IMR-90 (cell line): ENCODE results near the gene MARCHF3. TPM values are rescaled to one million over a fixed set of nuclear protein-coding genes. Genes with fewer than 3 reads are reported as not detected.

Experiments
- ATAC-seq: fragments of 200-7000 bp; cut with Tn5 transposase; 2 replicates; pipeline ENCODE4 v1.9.1; 2020; ENCODE audit warnings: low read depth, mild to moderate bottlenecking, moderate library complexity
- BruUV-seq: library from RNA; stranded (reverse); fragments of 400-500 nt; replicated peaks from 2 replicates; lab custom pipeline; 2021; lab: Mats Ljungman, UMichigan
- CTCF ChIA-PET: fragments of 300-600 bp; formaldehyde crosslinking; extraction: SDS; loops from one replicate; lab custom pipeline; 2021; ENCODE audit warnings: antibody characterized with exemption; lab: Yijun Ruan, JAX
- POLR2A ChIA-PET: fragments of 300-600 bp; sonication (Branson Sonifier 250); formaldehyde crosslinking; loops from one replicate; lab custom pipeline; 2022; ENCODE audit warnings: antibody characterized with exemption; ENCODE audit not compliant: unreplicated experiment; lab: Charles Lee
- DNase-seq: peaks from one replicate; pipeline ENCODE4 v3.0.0; 2013
- H2AFZ ChIP-seq: replicated peaks from 2 replicates; pipeline ENCODE3; 2013; ENCODE audit warnings: low read length, mild to moderate bottlenecking; ENCODE audit not compliant: poor library complexity
- H2AK5ac ChIP-seq: 2 replicates; pipeline ENCODE4 v1.6.1; 2013; ENCODE audit warnings: low read depth, low read length, inconsistent platforms
- H2AK9ac ChIP-seq: replicated peaks from 2 replicates; pipeline ENCODE3; 2013; ENCODE audit warnings: mild to moderate bottlenecking, low read depth, low read length, moderate library complexity; ENCODE audit not compliant: poor library complexity
- H2BK120ac ChIP-seq: 2 replicates; pipeline ENCODE4 v1.6.1; 2013; ENCODE audit warnings: low read depth, low read length, inconsistent platforms
- H2BK15ac ChIP-seq: 3 replicates; pipeline ENCODE4 v1.6.1; 2013; ENCODE audit warnings: low read depth, low read length, inconsistent platforms
- H2BK20ac ChIP-seq: 2 replicates; pipeline ENCODE4 v1.6.1; 2013; ENCODE audit warnings: low read depth, mild to moderate bottlenecking, inconsistent platforms, low read length, moderate library complexity
- H2BK5ac ChIP-seq: 2 replicates; pipeline ENCODE4 v1.6.1; 2013; ENCODE audit warnings: mild to moderate bottlenecking, low read depth, low read length, inconsistent platforms; ENCODE audit not compliant: poor library complexity, severe bottlenecking
- H3K14ac ChIP-seq: replicated peaks from 2 replicates; pipeline ENCODE4 v1.6.1; 2013; ENCODE audit warnings: low read depth, low read length, inconsistent platforms
- H3K18ac ChIP-seq: 2 replicates; pipeline ENCODE4 v1.6.1; 2013; ENCODE audit warnings: low read depth, low read length, control low read depth
- H3K23ac ChIP-seq: 2 replicates; pipeline ENCODE4 v1.6.1; 2013; ENCODE audit warnings: low read depth, low read length, inconsistent platforms
- H3K27ac ChIP-seq: 2 replicates; pipeline ENCODE4 v1.5.1; 2013; ENCODE audit warnings: mild to moderate bottlenecking, control low read depth, low read length; ENCODE audit not compliant: insufficient read depth
- H3K27me3 ChIP-seq: 2 replicates; pipeline ENCODE4 v1.6.1; 2013; ENCODE audit warnings: low read length; ENCODE audit not compliant: control insufficient read depth, insufficient read depth
- H3K36me3 ChIP-seq: 2 replicates; pipeline ENCODE4 v1.6.1; 2013; ENCODE audit warnings: low read length, mixed read lengths; ENCODE audit not compliant: control insufficient read depth, insufficient read depth
- H3K4ac ChIP-seq: 2 replicates; pipeline ENCODE4 v1.6.1; 2013; ENCODE audit warnings: low read depth, low read length, inconsistent platforms
- H3K4me1 ChIP-seq: 2 replicates; pipeline ENCODE4 v1.6.1; 2013; ENCODE audit warnings: low read length, mixed read lengths; ENCODE audit not compliant: control insufficient read depth, insufficient read depth
- H3K4me2 ChIP-seq: 2 replicates; pipeline ENCODE4 v1.6.1; 2013; ENCODE audit warnings: low read depth, mild to moderate bottlenecking, control low read depth, low read length, moderate library complexity
- H3K4me3 ChIP-seq: 2 replicates; pipeline ENCODE4 v1.5.1; 2013; ENCODE audit warnings: low read depth, mild to moderate bottlenecking, control low read depth, low read length, moderate library complexity; ENCODE audit not compliant: insufficient read depth
- H3K56ac ChIP-seq: 2 replicates; pipeline ENCODE4 v1.6.1; 2013; ENCODE audit warnings: low read length, inconsistent platforms; ENCODE audit not compliant: insufficient read depth; ENCODE audit errors: extremely low read depth
- H3K79me1 ChIP-seq, 2 experiments: 2 replicates each; pipeline ENCODE4 v1.6.1; 2013; ENCODE audit warnings: low read length in 2 of 2, inconsistent platforms in 1 of 2, low read depth in 1 of 2
- H3K9ac ChIP-seq: 2 replicates; pipeline ENCODE4 v1.6.1; 2013; ENCODE audit warnings: low read depth, low read length, control low read depth
- H3K9me1 ChIP-seq: 2 replicates; pipeline ENCODE4 v1.6.1; 2013; ENCODE audit warnings: low read length, inconsistent platforms; ENCODE audit not compliant: insufficient read depth
- H3K9me3 ChIP-seq: 2 replicates; pipeline ENCODE4 v1.6.1; 2013; ENCODE audit warnings: low read length; ENCODE audit not compliant: control insufficient read depth, insufficient read depth
- H4K20me1 ChIP-seq: 2 replicates; pipeline ENCODE4 v1.6.1; 2013; ENCODE audit warnings: low read length, inconsistent platforms; ENCODE audit not compliant: insufficient read depth
- H4K5ac ChIP-seq: 2 replicates; pipeline ENCODE4 v1.6.1; 2013; ENCODE audit warnings: mild to moderate bottlenecking, low read depth, low read length, control low read depth
- H4K8ac ChIP-seq, 2 experiments: 2 replicates each; pipeline ENCODE4 v1.6.1; 2013; ENCODE audit warnings: low read depth in 2 of 2, low read length in 2 of 2, control low read depth in 1 of 2, inconsistent platforms in 1 of 2
- H4K91ac ChIP-seq: 2 replicates; pipeline ENCODE4 v1.6.1; 2013; ENCODE audit warnings: low read depth, low read length, inconsistent platforms; ENCODE audit not compliant: insufficient read depth
- BHLHE40 ChIP-seq: fragments of 150-350 bp; IDR thresholded peaks from 2 replicates; pipeline ENCODE4 v1.6.1; 2016; ENCODE audit warnings: mild to moderate bottlenecking, low read depth, low read length
- RAD21 ChIP-seq: IDR thresholded peaks from 2 replicates; pipeline ENCODE4 v1.6.1; 2012; ENCODE audit warnings: low read length, improper control_type of control experiment
- dilution Hi-C: fragments of 300-500 bp; cut with HindIII; formaldehyde crosslinking; loops from one replicate; pipeline ENCODE4 v1.14.3; 2018; ENCODE audit warnings: low sequenced_read_pairs; ENCODE audit not compliant: unreplicated experiment
- in situ Hi-C: fragments of 300-500 bp; cut with MboI; formaldehyde crosslinking; loops from 3 replicates; pipeline ENCODE4 v1.14.3; 2019; ENCODE audit warnings: low sequenced_read_pairs, inconsistent platforms, mixed read lengths
- intact Hi-C: fragments of 100-400 bp; cut with micrococcal nuclease; formaldehyde crosslinking; loops from 2 replicates; pipeline ENCODE4 v1.10.0; 2022
- polyA plus RNA-seq, 3 experiments: library from polyadenylated mRNA; depleted of rRNA; stranded (reverse); fragments of >200 nt; gene quantifications; 2 replicates each; pipeline ENCODE4 v1.2.3, GENCODE V29; 2012; ENCODE audit warnings: low replicate concordance in 1 of 3
- total RNA-seq: library from RNA; depleted of rRNA; stranded (reverse); fragments of >200 nt; gene quantifications from 2 replicates; pipeline ENCODE4 v1.2.3, GENCODE V29; 2012

The MARCHF3 gene
- total and polyA plus RNA-seq, 2 of the 4 experiments (the other 2 are of a cell fraction), result 11.2 to 18.8 TPM

DNA sequence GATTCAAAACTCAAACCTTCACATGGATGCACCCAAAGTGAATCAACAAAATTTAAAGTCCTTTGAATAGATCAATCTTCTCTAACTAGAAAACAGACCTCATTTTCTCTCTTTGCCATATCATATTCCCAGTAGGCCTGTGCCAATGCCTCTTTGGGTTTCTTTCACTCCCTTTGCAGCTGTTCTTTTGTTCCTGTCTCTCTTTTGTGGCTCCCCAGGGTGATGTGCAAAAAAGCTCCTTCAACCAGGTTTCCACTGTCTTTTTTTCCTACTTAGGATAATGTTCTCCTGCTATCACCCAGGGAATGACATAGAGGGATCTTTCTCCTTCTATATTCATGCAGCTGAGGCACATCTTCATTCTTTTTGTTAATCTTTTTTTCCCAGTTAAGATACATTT lies 54.6 kb downstream of the MARCHF3 start:
- Histone ChIP-seq H3K23ac (no peak overlapping the region), H4K91ac (no peak overlapping the region), H2BK5ac (no peak overlapping the region), H3K9ac (no peak overlapping the region), H3K4me3 (no peak overlapping the region), H4K20me1 (no peaks in the 10 kb centered on the region), H2AK5ac (no peak overlapping the region), H3K27ac (no peak overlapping the region), H3K79me1 (peaks cover 5 to 7% of the 10 kb centered on the region in 2 experiments; a peak in 2 of 4 replicates), H3K56ac (no peak overlapping the region), H2BK15ac (no peak overlapping the region), H3K36me3 (no peaks in the 10 kb centered on the region), H2BK20ac (no peak overlapping the region), H3K14ac (no peak overlapping the region), H2AFZ (no peak overlapping the region), H3K9me3 (no peaks in the 10 kb centered on the region), H2AK9ac (no peak overlapping the region), H3K4ac (no peak overlapping the region), H4K5ac (no peak overlapping the region), H3K4me2 (no peak overlapping the region), H2BK120ac (no peak overlapping the region), H3K9me1 (peaks cover 2% of the 10 kb centered on the region; the same call in 1 of the 2 replicates), H3K27me3 (no peaks in the 10 kb centered on the region), H4K8ac (no peak overlapping the region), H3K4me1 (peaks cover 6% of the 10 kb centered on the region), H3K18ac (no peak overlapping the region)
- ChIA-PET POLR2A (no interaction called here), CTCF (no interaction called here)
- no TSS peak for BruUV-seq
- intact Hi-C loops, result no loop called here
- no peak for TF ChIP-seq RAD21
- no peak for TF ChIP-seq BHLHE40
- DNase-seq (no peak), ATAC-seq (no peak)
- in situ Hi-C loops, result no loop called here
- dilution Hi-C loops, result no loop called here
